GM21515 (cell line): ENCODE results near the gene DYNLRB1.

Experiments used
- ATAC-seq: cut with Tn5 transposase; IDR thresholded peaks from one replicate; pipeline ENCODE4 v1.9.1; 2021; ENCODE audit not compliant: unreplicated experiment

The DYNLRB1 gene

GRCh38 chr20:34532756-34533155 is 16.5 kb downstream of the DYNLRB1 start:
- ATAC-seq: no peak

DNA sequence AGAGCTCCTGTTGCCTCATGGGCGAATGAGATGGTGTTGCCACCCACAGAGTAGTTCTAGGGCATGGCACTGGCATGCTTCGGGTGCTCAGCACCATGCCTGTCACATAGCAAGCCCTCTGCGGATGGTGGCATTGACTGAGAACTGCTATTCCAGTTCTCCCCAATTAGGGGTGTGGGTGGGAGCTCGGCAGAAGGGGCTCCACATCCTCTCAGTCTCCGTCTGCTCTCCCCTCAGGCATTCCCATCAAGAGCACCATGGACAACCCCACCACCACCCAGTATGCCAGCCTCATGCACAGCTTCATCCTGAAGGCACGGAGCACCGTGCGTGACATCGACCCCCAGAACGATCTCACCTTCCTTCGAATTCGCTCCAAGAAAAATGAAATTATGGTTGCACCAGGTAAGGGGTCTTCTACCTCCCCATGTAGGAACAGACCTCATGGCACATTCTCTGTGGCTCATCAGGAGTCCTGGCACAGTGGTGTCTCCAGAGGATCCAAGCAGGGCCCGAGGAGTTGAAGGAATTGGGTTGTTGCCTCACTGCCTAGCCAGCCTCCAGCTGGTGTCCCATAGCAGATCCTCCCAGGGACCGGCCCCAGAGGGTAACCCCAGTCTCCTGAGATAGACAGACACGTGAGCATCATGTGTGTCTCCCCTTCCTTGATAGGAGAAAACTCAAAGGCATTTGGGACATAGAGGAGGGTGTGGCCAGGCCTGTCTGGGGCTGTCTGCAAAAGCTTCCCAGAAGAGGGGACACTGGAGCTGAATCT is 18.4 kb downstream of the DYNLRB1 start:
- no peak for ATAC-seq

- no peak for ATAC-seq
Observed at GRCh38 chr20:34535301-34535840, 19.1 kb downstream of the DYNLRB1 start.

DNA sequence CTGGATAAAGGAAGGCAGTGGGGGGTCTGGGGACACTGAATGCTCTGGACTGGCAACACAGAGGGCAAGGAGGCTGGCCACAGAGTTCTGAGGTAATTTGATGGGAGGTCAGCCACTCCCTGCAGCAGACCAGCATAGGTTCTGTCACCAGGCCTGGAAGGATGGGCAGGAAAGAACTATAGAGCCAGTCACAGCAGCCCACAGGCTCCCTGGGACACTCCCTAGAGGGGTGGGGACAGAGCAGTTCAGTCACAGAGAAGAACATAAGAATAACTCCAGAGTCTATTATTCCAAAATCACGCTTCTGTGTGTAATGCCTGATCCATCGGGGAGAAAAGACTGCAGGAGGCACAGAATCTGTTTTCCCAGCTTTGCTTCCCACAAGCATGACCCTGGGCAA is 19.6 kb downstream of the DYNLRB1 start:
- no peak for ATAC-seq

GRCh38 chr20:34536798-34537394 is 20.7 kb downstream of the DYNLRB1 start:
- no peak for ATAC-seq

DNA sequence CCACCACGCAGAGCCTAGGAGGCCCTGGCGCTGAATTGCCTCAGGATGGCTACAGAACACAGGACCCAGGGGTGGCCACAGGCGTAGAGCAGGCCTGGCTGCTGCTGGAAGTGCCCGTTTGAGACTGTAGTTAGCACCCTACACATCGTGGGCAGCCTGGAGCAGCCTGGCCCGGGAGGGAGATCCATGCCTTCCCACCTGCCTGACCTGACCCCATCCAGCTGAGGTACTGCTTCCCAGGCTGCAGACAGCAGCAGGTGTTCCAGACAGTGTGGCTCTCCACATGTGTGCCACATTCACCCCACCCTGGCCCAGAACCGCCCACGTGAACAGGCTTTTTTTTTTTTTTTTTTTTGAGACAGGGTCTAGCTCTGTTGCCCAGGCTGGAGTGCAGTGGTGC is 21.4 kb downstream of the DYNLRB1 start:
- ATAC-seq: no peak

GRCh38 chr20:34538671-34539123 is 22.5 kb downstream of the DYNLRB1 start:
- no peak for ATAC-seq

DNA sequence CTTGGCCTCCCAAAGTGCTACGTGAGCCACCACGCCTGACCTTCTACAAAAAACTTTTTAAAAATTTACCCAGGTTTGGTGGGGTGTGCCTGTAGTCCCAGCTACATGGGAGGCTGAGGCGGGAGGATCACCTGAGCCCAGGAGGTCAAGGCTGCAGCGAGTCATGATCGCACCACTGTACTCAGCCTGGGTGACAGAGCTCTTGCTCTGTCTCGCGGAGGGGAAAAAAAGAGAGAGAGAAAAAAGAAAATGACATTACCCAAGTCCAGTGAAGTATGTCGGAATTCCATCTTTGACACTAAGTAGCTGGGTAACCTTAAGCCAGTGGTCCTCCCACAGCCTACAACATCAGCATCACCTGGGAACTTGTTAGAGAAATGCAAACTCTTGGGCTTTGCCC is 23.5 kb downstream of the DYNLRB1 start:
- ATAC-seq: no peak

GRCh38 chr20:34540596-34541263 is 24.5 kb downstream of the DYNLRB1 start:
- no peak for ATAC-seq

GRCh38 chr20:34541264-34541901 is 25.2 kb downstream of the DYNLRB1 start:
- ATAC-seq: no peak

DNA sequence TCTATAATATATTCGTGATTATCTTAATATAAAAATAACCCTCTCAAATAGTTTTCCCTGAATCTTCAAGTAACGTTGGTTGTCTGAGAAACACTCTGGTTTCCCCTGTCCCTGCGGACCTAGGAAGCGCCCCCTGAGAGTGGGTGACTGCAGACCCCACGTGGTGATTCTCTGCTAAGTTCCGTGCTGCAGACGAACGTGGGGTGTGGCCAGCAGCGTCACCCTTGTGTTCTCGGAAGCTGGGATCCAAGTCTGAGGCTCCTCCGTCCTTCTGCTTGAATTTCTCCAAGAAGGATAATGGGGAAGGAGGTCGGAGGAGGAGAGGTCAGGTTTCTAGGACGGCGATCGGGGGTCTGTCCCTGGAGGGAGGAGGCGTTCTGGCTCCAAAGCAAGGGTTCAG is 25.7 kb downstream of the DYNLRB1 start:
- ATAC-seq: no peak

DNA sequence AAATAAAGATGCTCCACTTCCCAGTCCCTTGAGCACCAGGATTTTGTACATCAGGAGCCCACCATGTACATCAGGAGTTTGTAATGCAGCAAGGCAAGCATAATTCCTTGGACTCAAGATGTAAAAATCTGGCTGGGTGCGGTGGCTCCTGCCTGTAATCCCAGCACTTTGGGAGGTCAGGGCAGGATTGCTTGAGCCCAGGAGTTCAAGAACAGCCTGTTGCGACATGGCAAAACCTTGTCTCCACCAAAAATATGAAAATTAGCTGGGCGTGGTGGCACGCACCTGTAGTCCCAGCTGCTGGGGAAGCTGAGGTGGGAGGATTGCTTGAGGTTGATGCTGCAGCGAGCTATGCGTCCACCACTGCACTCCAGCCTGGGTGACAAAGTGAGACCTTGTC is 26.2 kb downstream of the DYNLRB1 start:
- ATAC-seq: no peak

DNA sequence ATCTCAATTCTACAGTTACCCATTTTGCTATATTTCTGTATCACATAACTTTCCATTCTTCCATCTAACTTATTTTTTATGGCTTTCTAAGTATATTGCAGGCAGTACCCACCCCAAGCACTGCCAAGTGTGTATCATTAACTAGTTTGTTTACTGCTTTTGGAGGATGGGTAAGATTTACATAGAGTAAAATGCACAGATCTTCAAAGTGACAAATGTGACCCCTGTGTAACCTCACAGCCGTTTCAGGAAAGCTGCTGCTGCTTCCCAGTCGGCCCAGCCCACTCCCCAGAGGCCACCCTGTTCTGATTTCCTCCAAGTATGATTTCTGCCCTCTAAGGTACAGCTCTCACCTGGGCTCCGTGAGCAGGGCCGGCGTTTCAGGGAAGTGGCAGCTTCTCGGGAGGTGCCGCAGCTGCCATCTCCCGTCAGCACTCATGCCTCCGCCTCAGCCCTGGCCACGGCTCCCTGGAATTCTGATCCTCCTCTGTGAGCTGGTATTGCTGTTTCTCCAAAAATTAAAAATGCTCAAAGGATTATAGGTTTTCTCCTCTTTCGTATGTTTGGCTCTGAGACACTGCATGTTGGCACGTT is 27.3 kb downstream of the DYNLRB1 start:
- no peak for ATAC-seq

DNA sequence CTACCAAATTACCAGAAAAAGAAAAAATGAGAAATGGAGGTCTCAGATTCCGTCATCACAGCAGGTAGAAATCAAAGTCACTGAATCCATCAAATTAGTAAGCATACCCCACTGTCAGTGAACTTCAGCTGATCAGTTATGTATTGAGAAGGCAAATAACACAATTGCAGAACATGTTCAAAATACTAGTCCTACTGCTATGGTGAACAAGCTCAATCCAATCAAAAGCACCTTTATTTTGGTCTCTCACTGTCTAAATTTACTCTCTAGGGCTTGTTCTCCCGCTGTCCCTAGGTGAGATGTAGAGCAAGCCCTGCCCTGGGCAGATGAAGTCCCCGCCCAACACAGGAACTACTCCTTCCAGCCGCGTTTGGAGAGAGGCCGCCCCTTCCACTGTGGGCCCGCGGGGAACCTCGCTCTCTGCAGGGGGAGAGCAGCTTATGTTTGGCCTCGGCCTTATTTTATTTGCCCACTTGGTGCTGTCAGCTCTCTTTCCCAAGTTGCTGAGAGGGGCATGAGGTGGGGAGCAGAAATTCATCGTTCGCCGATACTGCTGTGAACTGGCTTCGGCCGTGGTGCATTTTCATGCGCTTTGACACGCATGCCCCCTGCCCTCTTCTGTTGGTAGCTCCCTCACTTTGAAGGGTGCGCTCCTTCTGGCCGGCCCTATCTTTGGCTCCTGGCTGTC is 28.0 kb downstream of the DYNLRB1 start:
- no peak for ATAC-seq

- no peak for ATAC-seq
Observed at GRCh38 chr20:34546751-34547181, 30.5 kb downstream of the DYNLRB1 start.

DNA sequence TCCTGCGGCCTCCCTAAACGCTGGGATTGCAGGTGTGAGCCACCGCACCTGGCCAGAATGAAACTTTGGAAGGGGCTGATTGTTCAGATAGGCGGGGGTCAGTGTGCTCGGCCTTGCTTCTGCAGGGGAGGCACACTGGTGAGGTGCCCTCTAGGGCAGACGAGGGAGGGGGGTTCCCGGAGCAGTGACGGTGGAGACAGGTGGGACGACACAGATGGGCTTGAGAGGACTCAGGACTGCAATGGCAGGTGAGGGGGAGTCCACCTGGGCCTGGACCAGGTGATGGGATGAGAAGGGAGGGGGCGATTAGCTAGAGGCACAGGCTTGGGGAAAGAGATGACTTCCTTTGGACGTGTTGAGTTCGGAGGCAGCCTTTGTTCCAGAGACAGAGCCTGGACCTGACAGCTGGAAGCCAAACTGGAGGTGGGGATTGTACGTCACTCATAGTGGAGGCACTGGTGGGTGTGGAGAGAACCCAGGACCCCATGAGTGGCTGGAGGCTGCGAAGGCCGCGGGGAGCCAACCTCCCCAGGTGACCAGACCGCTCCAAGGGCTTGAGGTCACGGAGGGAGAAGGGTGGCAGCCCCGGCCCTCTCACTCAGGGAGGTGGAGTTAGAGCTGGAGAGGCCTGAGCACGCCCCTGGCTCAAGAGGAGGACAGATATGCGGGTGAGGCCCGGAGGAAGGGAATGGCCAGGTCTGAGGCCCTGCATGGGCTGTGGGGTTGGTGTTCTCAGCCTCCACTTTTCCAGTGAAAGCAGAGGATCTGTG is 31.8 kb downstream of the DYNLRB1 start:
- ATAC-seq: no peak

- no peak for ATAC-seq
Observed at GRCh38 chr20:34549291-34549928, 33.2 kb downstream of the DYNLRB1 start.

DNA sequence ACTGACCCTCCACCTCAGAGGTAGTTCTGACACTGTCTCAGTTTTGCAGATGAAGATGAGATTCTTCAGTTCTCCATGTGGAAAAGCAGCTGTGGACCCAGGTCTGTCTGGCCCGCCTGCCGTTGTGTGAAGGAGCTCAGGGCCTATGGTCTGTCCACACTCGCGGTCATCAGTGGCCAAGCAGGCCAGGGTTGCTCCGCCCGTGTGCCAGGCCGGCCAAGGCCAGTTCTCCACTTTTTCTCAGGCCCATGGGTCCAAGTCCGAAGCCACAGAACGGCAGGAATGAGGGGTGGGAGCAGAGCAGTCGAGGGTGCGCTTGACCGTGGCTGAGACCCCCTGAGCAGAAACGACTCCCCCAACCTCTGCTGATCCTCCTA is 33.7 kb downstream of the DYNLRB1 start:
- ATAC-seq: no peak

DNA sequence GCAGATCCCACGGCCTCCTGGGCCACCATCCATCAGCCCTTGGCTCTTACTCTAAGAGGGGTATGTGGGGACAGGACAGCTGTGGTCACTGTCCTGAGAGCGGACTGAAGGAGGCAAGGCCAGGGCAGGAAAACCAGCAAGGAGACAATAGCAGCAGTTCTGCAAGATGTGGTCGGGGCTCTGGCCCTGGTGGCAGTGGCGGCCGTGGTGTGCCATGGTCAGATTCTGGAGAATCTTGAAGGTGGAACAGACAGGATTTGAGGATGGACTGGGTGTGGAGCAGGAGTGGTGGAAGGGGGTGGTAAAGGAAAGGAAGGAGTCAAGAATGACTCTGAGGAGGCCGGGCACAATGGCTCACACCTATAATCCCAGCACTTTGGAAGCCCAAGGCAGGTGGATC is 36.3 kb downstream of the DYNLRB1 start:
- no peak for ATAC-seq
